Measurements from ENCODE around the gene EEPD1. TPM values are rescaled to one million over a fixed set of nuclear protein-coding genes. Genes with fewer than 3 reads are reported as not detected.

The EEPD1 gene
- total RNA-seq, 1 donor from 2014 or later = 7.1 TPM

GRCh38 chr7:36343548-36343947 lies 190.5 kb downstream of the EEPD1 start:
- Histone ChIP-seq H3K27ac (replicated peaks) (no peak overlapping the region), H3K36me3 (no peaks in the 10 kb centered on the region), H3K4me1 (no peaks in the 10 kb centered on the region), H3K4me3 (no peak overlapping the region), H3K27me3 (ENCODE audit: low read depth) (no peaks in the 10 kb centered on the region), H3K9me3 (replicated peaks) (no peaks in the 10 kb centered on the region)
- intact Hi-C loops (cut with micrococcal nuclease) = no loop called here
- TF ChIP-seq CTCF (IDR thresholded peaks at IDR 0.05; ENCODE audit: borderline replicate concordance) = no peak
- DNase-seq = no peak

- Histone ChIP-seq H3K4me1 (no peaks in the 10 kb centered on the region), H3K27me3 (ENCODE audit: low read depth) (no peaks in the 10 kb centered on the region), H3K36me3 (no peaks in the 10 kb centered on the region), H3K4me3 (no peak overlapping the region), H3K27ac (replicated peaks) (no peak overlapping the region), H3K9me3 (replicated peaks) (no peaks in the 10 kb centered on the region)
- intact Hi-C loops (cut with micrococcal nuclease) = no loop called here
- no peak for TF ChIP-seq CTCF (IDR thresholded peaks at IDR 0.05; ENCODE audit: borderline replicate concordance)
- DNase-seq = no peak
These were observed 191.6 kb downstream of the EEPD1 start for GRCh38 chr7:36344622-36345021.

GRCh38 chr7:36346260-36346831 lies 193.3 kb downstream of the EEPD1 start:
- intact Hi-C loops (cut with micrococcal nuclease) = no loop called here
- Histone ChIP-seq H3K36me3 (no peaks in the 10 kb centered on the region), H3K27ac (replicated peaks) (no peak overlapping the region), H3K9me3 (replicated peaks) (no peaks in the 10 kb centered on the region), H3K27me3 (ENCODE audit: low read depth) (no peaks in the 10 kb centered on the region), H3K4me3 (no peak overlapping the region), H3K4me1 (no peaks in the 10 kb centered on the region)
- TF ChIP-seq CTCF (IDR thresholded peaks at IDR 0.05; ENCODE audit: borderline replicate concordance) = no peak
- no peak for DNase-seq

GRCh38 chr7:36348256-36348655 lies 195.2 kb downstream of the EEPD1 start:
- no peak for DNase-seq
- no peak overlapping the region for H3K4me3 ChIP-seq
- H3K36me3 ChIP-seq = no peaks in the 10 kb centered on the region
- intact Hi-C loops (cut with micrococcal nuclease) = no loop called here
- H3K4me1 ChIP-seq = no peaks in the 10 kb centered on the region
- H3K27ac ChIP-seq (replicated peaks) = no peak overlapping the region
- TF ChIP-seq CTCF (IDR thresholded peaks at IDR 0.05; ENCODE audit: borderline replicate concordance) = no peak
- no peaks in the 10 kb centered on the region for H3K9me3 ChIP-seq (replicated peaks)
- no peaks in the 10 kb centered on the region for H3K27me3 ChIP-seq (ENCODE audit: low read depth)

GRCh38 chr7:36348771-36349170 lies 195.7 kb downstream of the EEPD1 start:
- no peaks in the 10 kb centered on the region for H3K4me1 ChIP-seq
- H3K36me3 ChIP-seq = no peaks in the 10 kb centered on the region
- no peak overlapping the region for H3K4me3 ChIP-seq
- H3K9me3 ChIP-seq (replicated peaks) = no peaks in the 10 kb centered on the region
- no peaks in the 10 kb centered on the region for H3K27me3 ChIP-seq (ENCODE audit: low read depth)
- no peak for TF ChIP-seq CTCF (IDR thresholded peaks at IDR 0.05; ENCODE audit: borderline replicate concordance)
- intact Hi-C loops (cut with micrococcal nuclease) = no loop called here
- DNase-seq = no peak
- H3K27ac ChIP-seq (replicated peaks) = no peak overlapping the region
